A673 (cell line): ENCODE measurements around the gene ASPG. TPM values are rescaled to one million over a fixed set of nuclear protein-coding genes. Genes with fewer than 3 reads are reported as not detected.

ENCODE experiments used
- BruUV-seq: library from RNA; stranded (reverse); fragments of 400-500 nt; replicated peaks from 2 replicates; lab custom pipeline; 2021; lab: Mats Ljungman, UMichigan
- CTCF ChIA-PET: fragments of 300-600 bp; sonication (Branson Sonifier 250); formaldehyde crosslinking; loops from one replicate; lab custom pipeline; 2022; ENCODE audit warnings: antibody characterized with exemption; lab: Charles Lee
- POLR2A ChIA-PET: fragments of 300-600 bp; sonication (Branson Sonifier 250); formaldehyde crosslinking; loops from one replicate; lab custom pipeline; 2022; ENCODE audit warnings: antibody characterized with exemption; ENCODE audit not compliant: low non-redundant PET; lab: Charles Lee
- DNase-seq: peaks from one replicate; pipeline ENCODE4 v3.0.0-alpha.2; 2015; ENCODE audit warnings: low spot score
- H3K27ac ChIP-seq: fragments of 200-600 bp; sonication (generic); 2 replicates; pipeline ENCODE4 v1.5.1; 2016; ENCODE audit warnings: mixed run types, low read depth, mild to moderate bottlenecking, mixed read lengths, antibody characterized with exemption, low read length; ENCODE audit not compliant: poor library complexity, severe bottlenecking
- H3K27me3 ChIP-seq: fragments of 200-600 bp; sonication (generic); replicated peaks from 2 replicates; pipeline ENCODE4 v1.6.1; 2017; ENCODE audit warnings: mixed run types, low read depth, mild to moderate bottlenecking, mixed read lengths, antibody characterized with exemption, low read length; ENCODE audit not compliant: insufficient read depth, poor library complexity
- H3K36me3 ChIP-seq: fragments of 200-600 bp; sonication (generic); 2 replicates; pipeline ENCODE4 v1.6.1; 2016; ENCODE audit warnings: mixed run types, mild to moderate bottlenecking, mixed read lengths, antibody characterized with exemption, low read length; ENCODE audit not compliant: insufficient read depth, poor library complexity, severe bottlenecking
- H3K4me1 ChIP-seq: fragments of 200-600 bp; sonication (generic); 2 replicates; pipeline ENCODE4 v1.6.1; 2017; ENCODE audit warnings: mixed run types, mild to moderate bottlenecking, mixed read lengths, antibody characterized with exemption, low read length; ENCODE audit not compliant: insufficient read depth, poor library complexity, severe bottlenecking
- H3K4me3 ChIP-seq: fragments of 200-600 bp; sonication (generic); 2 replicates; pipeline ENCODE4 v1.5.1; 2016; ENCODE audit warnings: low read depth, mixed run types, mild to moderate bottlenecking, mixed read lengths, low read length; ENCODE audit not compliant: poor library complexity, severe bottlenecking
- H3K9me3 ChIP-seq: fragments of 200-600 bp; sonication (generic); 2 replicates; pipeline ENCODE4 v1.6.1; 2016; ENCODE audit warnings: mixed run types, low read depth, mild to moderate bottlenecking, mixed read lengths, antibody characterized with exemption, low read length; ENCODE audit not compliant: poor library complexity, severe bottlenecking
- CTCF ChIP-seq: fragments of 300-800, 200-600 bp; sonication (generic); conservative IDR thresholded peaks from 2 replicates; pipeline ENCODE4 v1.5.1; 2017; ENCODE audit warnings: low read depth, mild to moderate bottlenecking, antibody characterized with exemption, low read length, moderate library complexity, mixed read lengths
- EZH2 ChIP-seq: fragments of 200-600 bp; sonication (generic); IDR thresholded peaks from 2 replicates; pipeline ENCODE4 v1.6.1; 2017; ENCODE audit warnings: borderline replicate concordance, low read depth, mild to moderate bottlenecking, mixed read lengths, antibody characterized with exemption, low read length; ENCODE audit not compliant: poor library complexity, severe bottlenecking
- intact Hi-C: fragments of 100-400 bp; cut with micrococcal nuclease; formaldehyde crosslinking; loops from one replicate; pipeline ENCODE4 v1.10.0; 2022; ENCODE audit not compliant: unreplicated experiment
- total RNA-seq: library from RNA; stranded (reverse); gene quantifications from 2 replicates; pipeline ENCODE4 v1.2.3, GENCODE V29; 2021

ASPG gene
- total RNA-seq, 1 experiment from 2014 or later, result not detected

GRCh38 chr14:104066279-104066678, 19.2 kb upstream of the ASPG start:
- no peak for TF ChIP-seq CTCF
- no peak for TF ChIP-seq EZH2
- CTCF ChIA-PET, result no interaction called here
- Histone ChIP-seq H3K27ac (no peak overlapping the region), H3K27me3 (no peaks in the 10 kb centered on the region), H3K36me3 (no peaks in the 10 kb centered on the region), H3K4me3 (no peak overlapping the region), H3K4me1 (no peaks in the 10 kb centered on the region), H3K9me3 (no peaks in the 10 kb centered on the region)
- no TSS peak for BruUV-seq
- DNase-seq, result no peak
- intact Hi-C loops, result no loop called here
- POLR2A ChIA-PET, result no interaction called here

- no peak for TF ChIP-seq CTCF
- TF ChIP-seq EZH2, result no peak
- Histone ChIP-seq H3K4me3 (no peak overlapping the region), H3K27ac (no peak overlapping the region), H3K27me3 (no peaks in the 10 kb centered on the region), H3K36me3 (no peaks in the 10 kb centered on the region), H3K4me1 (no peaks in the 10 kb centered on the region), H3K9me3 (no peaks in the 10 kb centered on the region)
- DNase-seq, result no peak
- POLR2A ChIA-PET, result no interaction called here
- intact Hi-C loops, result no loop called here
- CTCF ChIA-PET, result no interaction called here
- no TSS peak for BruUV-seq
These were observed 18.7 kb upstream of the ASPG start for GRCh38 chr14:104066719-104067295.

- CTCF ChIA-PET, result no interaction called here
These were observed 16.0 kb upstream of the ASPG start for GRCh38 chr14:104069541-104069940.

More at GRCh38 chr14:104069541-104069940, 16.0 kb upstream of the ASPG start:
- H3K36me3 ChIP-seq, result no peaks in the 10 kb centered on the region
- H3K27ac ChIP-seq, result no peak overlapping the region
- TF ChIP-seq CTCF (no peak), EZH2 (no peak)
- no peaks in the 10 kb centered on the region for H3K9me3 ChIP-seq
- BruUV-seq, result no TSS peak
- no peaks in the 10 kb centered on the region for H3K27me3 ChIP-seq
- no peaks in the 10 kb centered on the region for H3K4me1 ChIP-seq
- intact Hi-C loops, result no loop called here
- POLR2A ChIA-PET, result no interaction called here
- no peak overlapping the region for H3K4me3 ChIP-seq
- DNase-seq, result no peak
